ENCODE data around the gene ZNF629. TPM values are rescaled to one million over a fixed set of nuclear protein-coding genes. Genes with fewer than 3 reads are reported as not detected.

Gene ZNF629
- total RNA-seq, 2 experiments from 2014 or later: 1.0 to 2.5 TPM

DNA sequence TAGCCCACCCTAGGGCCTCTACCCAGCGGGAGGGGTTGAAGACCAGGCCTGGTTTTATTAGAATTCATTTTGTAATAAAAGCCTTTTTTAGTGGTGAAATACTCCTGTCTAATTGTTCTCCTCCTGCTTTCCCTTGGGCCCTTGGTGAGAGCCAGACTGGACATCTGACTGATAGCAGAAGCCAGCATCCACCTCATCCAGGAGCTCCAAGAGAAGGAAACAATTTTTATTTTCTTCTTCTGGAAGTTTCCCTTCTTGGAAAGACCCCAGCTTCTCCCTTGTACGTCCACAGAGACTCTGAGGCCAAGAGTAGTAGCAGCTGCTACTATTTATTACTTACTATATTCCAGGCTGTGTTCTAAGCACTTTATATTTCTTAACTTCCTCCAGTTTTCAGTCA lies 42.8 kb downstream of the ZNF629 start:
- CTCF ChIA-PET (ENCODE audit: unreplicated experiment): no interaction called here
- TF ChIP-seq, protein P1, sequence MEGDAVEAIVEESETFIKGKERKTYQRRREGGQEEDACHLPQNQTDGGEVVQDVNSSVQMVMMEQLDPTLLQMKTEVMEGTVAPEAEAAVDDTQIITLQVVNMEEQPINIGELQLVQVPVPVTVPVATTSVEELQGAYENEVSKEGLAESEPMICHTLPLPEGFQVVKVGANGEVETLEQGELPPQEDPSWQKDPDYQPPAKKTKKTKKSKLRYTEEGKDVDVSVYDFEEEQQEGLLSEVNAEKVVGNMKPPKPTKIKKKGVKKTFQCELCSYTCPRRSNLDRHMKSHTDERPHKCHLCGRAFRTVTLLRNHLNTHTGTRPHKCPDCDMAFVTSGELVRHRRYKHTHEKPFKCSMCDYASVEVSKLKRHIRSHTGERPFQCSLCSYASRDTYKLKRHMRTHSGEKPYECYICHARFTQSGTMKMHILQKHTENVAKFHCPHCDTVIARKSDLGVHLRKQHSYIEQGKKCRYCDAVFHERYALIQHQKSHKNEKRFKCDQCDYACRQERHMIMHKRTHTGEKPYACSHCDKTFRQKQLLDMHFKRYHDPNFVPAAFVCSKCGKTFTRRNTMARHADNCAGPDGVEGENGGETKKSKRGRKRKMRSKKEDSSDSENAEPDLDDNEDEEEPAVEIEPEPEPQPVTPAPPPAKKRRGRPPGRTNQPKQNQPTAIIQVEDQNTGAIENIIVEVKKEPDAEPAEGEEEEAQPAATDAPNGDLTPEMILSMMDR (conservative IDR thresholded peaks at IDR 0.05; ENCODE audit: low read length): no peak
- no peak for TF ChIP-seq EZH2phosphoT487 (IDR thresholded peaks at IDR 0.05; ENCODE audit: borderline replicate concordance, low read depth, low read length)

DNA sequence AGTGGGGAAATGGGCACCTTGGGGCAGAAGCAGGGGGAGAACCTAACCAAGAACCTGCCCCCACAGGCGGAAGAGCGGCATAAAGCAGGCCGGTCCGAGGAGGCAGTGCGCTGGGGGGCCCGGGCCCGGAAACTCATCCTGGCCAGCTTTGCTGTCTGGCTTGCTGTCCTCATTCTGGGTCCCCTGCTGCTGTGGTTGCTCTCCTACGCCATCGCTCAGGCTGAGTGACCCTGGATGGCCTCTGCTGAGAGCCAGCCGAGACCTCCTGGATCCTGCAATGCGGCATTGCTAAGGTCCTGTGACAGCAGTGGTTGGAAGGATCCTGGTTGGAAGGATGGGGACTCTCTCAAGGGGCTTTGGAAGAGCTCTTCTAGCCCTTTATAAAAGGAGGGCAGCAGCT lies 43.3 kb downstream of the ZNF629 start:
- Histone ChIP-seq H3K79me2 (ENCODE audit: insufficient read depth, low read depth, low read length) (no peaks in the 10 kb centered on the region), H3K27ac (ENCODE audit: low read depth, low read length, poor library complexity, severe bottlenecking) (no peak overlapping the region), H4K20me1 (ENCODE audit: insufficient read depth, low read length) (no peaks in the 10 kb centered on the region), H3K9me2 (ENCODE audit: insufficient read depth, low read length) (no peaks in the 10 kb centered on the region), H3K9me3 (ENCODE audit: low read length) (no peaks in the 10 kb centered on the region), H3K4me2 (ENCODE audit: low read length) (no peak overlapping the region), H2AFZ (ENCODE audit: low read length) (no peak overlapping the region), H3K36me3 (ENCODE audit: insufficient read depth, low read length) (peaks cover 59% of the 10 kb centered on the region), H3K4me3 (ENCODE audit: low read depth, low read length, poor library complexity, severe bottlenecking) (no peak overlapping the region), H3K4me1 (ENCODE audit: insufficient read depth, low read length, poor library complexity, severe bottlenecking) (peaks cover 6% of the 10 kb centered on the region)
- intact Hi-C loops (cut with micrococcal nuclease; ENCODE audit: unreplicated experiment): no loop called here
- no peak for DNase-seq (ENCODE audit: low spot score)
- ChIA-PET CTCF (ENCODE audit: unreplicated experiment) (no interaction called here), POLR2A (interaction anchor here (0.8 kb wide), 1 partner anchor 16 kb away, joined by 3 read pairs; no protein-coding TSS in a partner anchor)
- no TSS peak for BruUV-seq (replicated peaks)
- TF ChIP-seq EZH2phosphoT487 (IDR thresholded peaks at IDR 0.05; ENCODE audit: borderline replicate concordance, low read depth, low read length): no peak
- TF ChIP-seq, protein P1 (conservative IDR thresholded peaks at IDR 0.05; ENCODE audit: low read length): no peak

More for the DNA sequence above, 42.8 kb downstream of the ZNF629 start:
- Histone ChIP-seq H3K27ac (ENCODE audit: low read depth, low read length, poor library complexity, severe bottlenecking) (no peak overlapping the region), H3K4me1 (ENCODE audit: insufficient read depth, low read length, poor library complexity, severe bottlenecking) (peaks cover 7% of the 10 kb centered on the region), H3K9me3 (ENCODE audit: low read length) (no peaks in the 10 kb centered on the region), H3K36me3 (ENCODE audit: insufficient read depth, low read length) (peaks cover 54% of the 10 kb centered on the region), H2AFZ (ENCODE audit: low read length) (no peak overlapping the region), H4K20me1 (ENCODE audit: insufficient read depth, low read length) (no peaks in the 10 kb centered on the region), H3K79me2 (ENCODE audit: insufficient read depth, low read depth, low read length) (no peaks in the 10 kb centered on the region; the same call in 1 of the 2 replicates), H3K4me3 (ENCODE audit: low read depth, low read length, poor library complexity, severe bottlenecking) (no peak overlapping the region), H3K9me2 (ENCODE audit: insufficient read depth, low read length) (no peaks in the 10 kb centered on the region), H3K4me2 (ENCODE audit: low read length) (no peak overlapping the region)
- no TSS peak for BruUV-seq (replicated peaks)
- POLR2A ChIA-PET: interaction anchor here (0.8 kb wide), 1 partner anchor 16 kb away, joined by 3 read pairs; no protein-coding TSS in a partner anchor
- no peak for DNase-seq (ENCODE audit: low spot score)
- intact Hi-C loops (cut with micrococcal nuclease; ENCODE audit: unreplicated experiment): no loop called here

DNA sequence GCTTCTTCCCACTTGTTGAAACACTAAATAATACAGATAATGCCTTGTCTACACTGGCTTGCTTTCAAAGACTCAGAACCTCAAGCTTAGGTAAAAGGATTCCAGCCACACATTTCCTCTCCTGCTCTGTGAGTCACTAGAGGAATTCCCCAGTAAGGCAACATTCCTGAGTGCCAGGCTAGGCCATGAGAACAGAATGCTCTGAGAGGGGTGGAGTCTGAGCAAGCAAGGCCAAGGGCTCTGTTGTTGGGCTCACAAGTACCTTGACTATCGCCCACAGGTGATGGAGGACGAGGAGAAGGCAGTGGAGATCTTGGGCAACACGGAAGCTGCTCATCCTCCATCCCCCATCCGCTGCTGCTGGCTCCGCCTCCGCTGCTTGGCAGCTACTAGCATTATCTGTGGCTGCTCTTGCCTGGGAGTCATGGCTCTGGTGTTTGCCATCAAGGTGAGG lies 45.5 kb downstream of the ZNF629 start:
- Histone ChIP-seq H4K20me1 (ENCODE audit: insufficient read depth, low read length) (no peaks in the 10 kb centered on the region), H3K9me2 (ENCODE audit: insufficient read depth, low read length) (no peaks in the 10 kb centered on the region), H3K9me3 (ENCODE audit: low read length) (no peaks in the 10 kb centered on the region), H3K4me3 (ENCODE audit: low read depth, low read length, poor library complexity, severe bottlenecking) (no peak overlapping the region), H3K79me2 (ENCODE audit: insufficient read depth, low read depth, low read length) (no peaks in the 10 kb centered on the region), H2AFZ (ENCODE audit: low read length) (no peak overlapping the region), H3K4me2 (ENCODE audit: low read length) (no peak overlapping the region), H3K4me1 (ENCODE audit: insufficient read depth, low read length, poor library complexity, severe bottlenecking) (no peaks in the 10 kb centered on the region), H3K36me3 (ENCODE audit: insufficient read depth, low read length) (peaks cover 81% of the 10 kb centered on the region), H3K27ac (ENCODE audit: low read depth, low read length, poor library complexity, severe bottlenecking) (no peak overlapping the region)
- intact Hi-C loops (cut with micrococcal nuclease; ENCODE audit: unreplicated experiment): no loop called here
- no peak for TF ChIP-seq EZH2phosphoT487 (IDR thresholded peaks at IDR 0.05; ENCODE audit: borderline replicate concordance, low read depth, low read length)
- TF ChIP-seq, protein P1 (conservative IDR thresholded peaks at IDR 0.05; ENCODE audit: low read length): no peak
- no TSS peak for BruUV-seq (replicated peaks)
- ChIA-PET CTCF (ENCODE audit: unreplicated experiment) (no interaction called here), POLR2A (interaction anchor here (0.6 kb wide), 1 partner anchor 702 kb away, joined by 6 read pairs; no protein-coding TSS in a partner anchor)
- DNase-seq (ENCODE audit: low spot score): no peak

Data from OCI-LY7 (cell line).